HG03108 (cell line): ENCODE results near the gene CHPF.

ENCODE experiments used
- ATAC-seq: cut with Tn5 transposase; IDR thresholded peaks from one replicate; pipeline ENCODE4 v1.9.1; 2021; ENCODE audit warnings: moderate library complexity; ENCODE audit not compliant: unreplicated experiment

Gene CHPF

GRCh38 chr2:219533930-219534661 lies 9.5 kb downstream of the CHPF start:
- no peak for ATAC-seq

GRCh38 chr2:219532378-219532649 lies 11.3 kb downstream of the CHPF start:
- no peak for ATAC-seq

GRCh38 chr2:219531639-219532377 lies 11.8 kb downstream of the CHPF start:
- ATAC-seq = no peak

GRCh38 chr2:219530048-219530963 lies 13.3 kb downstream of the CHPF start:
- ATAC-seq = peak; percentile 83

- ATAC-seq = no peak
Measured at GRCh38 chr2:219527472-219527871, 16.1 kb downstream of the CHPF start.

- no peak for ATAC-seq
Measured at GRCh38 chr2:219527076-219527394, 16.6 kb downstream of the CHPF start.

- no peak for ATAC-seq
Measured at GRCh38 chr2:219526320-219527075, 17.1 kb downstream of the CHPF start.

- no peak for ATAC-seq
Measured at GRCh38 chr2:219525533-219526232, 17.9 kb downstream of the CHPF start.

- no peak for ATAC-seq
Measured at GRCh38 chr2:219524817-219525216, 18.8 kb downstream of the CHPF start.

GRCh38 chr2:219523031-219523671 lies 20.5 kb downstream of the CHPF start:
- no peak for ATAC-seq

GRCh38 chr2:219522111-219523030 lies 21.2 kb downstream of the CHPF start:
- no peak for ATAC-seq

GRCh38 chr2:219521066-219521880 lies 22.3 kb downstream of the CHPF start:
- ATAC-seq = no peak

- ATAC-seq = no peak
Measured at GRCh38 chr2:219520079-219520478, 23.5 kb downstream of the CHPF start.

- no peak for ATAC-seq
Measured at GRCh38 chr2:219519526-219519916, 24.1 kb downstream of the CHPF start.

- no peak for ATAC-seq
Measured at GRCh38 chr2:219517954-219518778, 25.4 kb downstream of the CHPF start.

- ATAC-seq = no peak
Measured at GRCh38 chr2:219516888-219517287, 26.7 kb downstream of the CHPF start.
